OCI-LY7 (cell line): ENCODE measurements around the gene MTHFS.

Experiments
- EZH2phosphoT487 ChIP-seq: fragments of 200-600 bp; sonication (generic); IDR thresholded peaks from 2 replicates; pipeline ENCODE4 v1.6.1; 2018; ENCODE audit warnings: low read depth, borderline replicate concordance, mild to moderate bottlenecking, mixed run types, antibody characterized with exemption, low read length, moderate library complexity, mixed read lengths
- TF ChIP-seq, protein P1 (sequence below): fragments of 200-600 bp; sonication (generic); conservative IDR thresholded peaks from 2 replicates; pipeline ENCODE4 v1.5.1; 2014; ENCODE audit warnings: mild to moderate bottlenecking, antibody characterized with exemption, low read length, moderate library complexity, mixed read lengths

DNA sequence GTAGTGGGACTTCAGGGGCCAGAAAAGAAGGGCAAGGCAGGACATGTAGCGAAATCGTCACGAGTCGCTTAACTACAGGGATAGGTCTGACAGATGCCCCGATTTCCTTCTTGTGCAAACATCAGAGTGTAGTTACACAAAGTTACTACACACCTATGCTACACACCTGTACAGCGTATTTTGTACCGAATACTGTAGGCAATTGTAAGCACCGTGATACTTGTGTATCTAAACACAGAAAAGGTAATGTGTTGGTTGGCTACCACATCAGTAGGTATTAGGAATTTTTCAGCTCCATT lies 515 bp upstream of the MTHFS start:
- TF ChIP-seq, protein P1, sequence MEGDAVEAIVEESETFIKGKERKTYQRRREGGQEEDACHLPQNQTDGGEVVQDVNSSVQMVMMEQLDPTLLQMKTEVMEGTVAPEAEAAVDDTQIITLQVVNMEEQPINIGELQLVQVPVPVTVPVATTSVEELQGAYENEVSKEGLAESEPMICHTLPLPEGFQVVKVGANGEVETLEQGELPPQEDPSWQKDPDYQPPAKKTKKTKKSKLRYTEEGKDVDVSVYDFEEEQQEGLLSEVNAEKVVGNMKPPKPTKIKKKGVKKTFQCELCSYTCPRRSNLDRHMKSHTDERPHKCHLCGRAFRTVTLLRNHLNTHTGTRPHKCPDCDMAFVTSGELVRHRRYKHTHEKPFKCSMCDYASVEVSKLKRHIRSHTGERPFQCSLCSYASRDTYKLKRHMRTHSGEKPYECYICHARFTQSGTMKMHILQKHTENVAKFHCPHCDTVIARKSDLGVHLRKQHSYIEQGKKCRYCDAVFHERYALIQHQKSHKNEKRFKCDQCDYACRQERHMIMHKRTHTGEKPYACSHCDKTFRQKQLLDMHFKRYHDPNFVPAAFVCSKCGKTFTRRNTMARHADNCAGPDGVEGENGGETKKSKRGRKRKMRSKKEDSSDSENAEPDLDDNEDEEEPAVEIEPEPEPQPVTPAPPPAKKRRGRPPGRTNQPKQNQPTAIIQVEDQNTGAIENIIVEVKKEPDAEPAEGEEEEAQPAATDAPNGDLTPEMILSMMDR, result no peak
- TF ChIP-seq EZH2phosphoT487, result no peak
